HepG2 (cell line): ENCODE measurements around the gene CRIP1. TPM values are rescaled to one million over a fixed set of nuclear protein-coding genes. Genes with fewer than 3 reads are reported as not detected.

ENCODE experiments used
- ARID2 ChIP-seq: sonication (generic); formaldehyde crosslinking; IDR thresholded peaks from 2 replicates; pipeline ENCODE4 v1.8.1; 2022; ENCODE audit warnings: mild to moderate bottlenecking, missing genetic modification reagents, borderline replicate concordance
- ELF4 ChIP-seq: sonication (generic); formaldehyde crosslinking; IDR thresholded peaks from 2 replicates; pipeline ENCODE4 v1.5.0; 2020; ENCODE audit warnings: missing genetic modification reagents, mild to moderate bottlenecking, moderate library complexity, borderline replicate concordance
- HDAC2 ChIP-seq: sonication (generic); formaldehyde crosslinking; IDR thresholded peaks from 2 replicates; pipeline ENCODE4 v1.4.0; 2020; ENCODE audit warnings: missing genetic modification reagents
- HNRNPH1 ChIP-seq: fragments of 200-400 bp; formaldehyde crosslinking; optimal IDR thresholded peaks from 2 replicates; pipeline ENCODE3; 2017; ENCODE audit warnings: mild to moderate bottlenecking, low read depth, low read length
- HOXA3 ChIP-seq: sonication (generic); formaldehyde crosslinking; IDR thresholded peaks from 2 replicates; pipeline ENCODE4 v1.5.0; 2020; ENCODE audit warnings: missing genetic modification reagents
- HOXA9 ChIP-seq: sonication (generic); formaldehyde crosslinking; IDR thresholded peaks from 2 replicates; pipeline ENCODE4 v1.8.1; 2022; ENCODE audit warnings: missing genetic modification reagents, mild to moderate bottlenecking, moderate library complexity, borderline replicate concordance
- MTA1 ChIP-seq: sonication (generic); formaldehyde crosslinking; IDR thresholded peaks from 2 replicates; pipeline ENCODE4 v1.4.0; 2020; ENCODE audit warnings: missing genetic modification reagents, mild to moderate bottlenecking, borderline replicate concordance
- MTA3 ChIP-seq: sonication (generic); formaldehyde crosslinking; IDR thresholded peaks from 2 replicates; pipeline ENCODE4 v1.4.0; 2020; ENCODE audit warnings: missing genetic modification reagents
- RBFOX2 ChIP-seq: fragments of 200-400 bp; formaldehyde crosslinking; IDR thresholded peaks from 2 replicates; pipeline ENCODE4 v1.6.1; 2017; ENCODE audit warnings: low read depth, mild to moderate bottlenecking, low read length
- RXRA ChIP-seq: sonication (generic); formaldehyde crosslinking; IDR thresholded peaks from 2 replicates; pipeline ENCODE4 v1.5.1; 2020; ENCODE audit warnings: missing genetic modification reagents
- THAP11 ChIP-seq: IDR thresholded peaks from 2 replicates; pipeline ENCODE4 v1.6.1; 2016; ENCODE audit warnings: missing biosample characterization, missing genetic modification reagents
- ZFP90 ChIP-seq: sonication (generic); formaldehyde crosslinking; IDR thresholded peaks from 2 replicates; pipeline ENCODE4 v1.8.0; 2022; ENCODE audit warnings: missing genetic modification reagents, mild to moderate bottlenecking, inconsistent platforms, borderline replicate concordance
- ZZZ3 ChIP-seq: sonication (generic); formaldehyde crosslinking; IDR thresholded peaks from 2 replicates; pipeline ENCODE4 v1.4.0; 2020; ENCODE audit warnings: missing genetic modification reagents, mild to moderate bottlenecking, borderline replicate concordance
- polyA plus RNA-seq, 8 experiments: library from polyadenylated mRNA; depleted of rRNA in 3 of 8; stranded (reverse) in 7 of 8; unstranded in 1 of 8; fragments of >200 nt; fragmentation: Illumina TruSeq in 4 of 8; extraction: Trizol in 4 of 8; gene quantifications; 2 replicates each; pipeline versions ENCODE4 v1.2.1 to v1.2.3, GENCODE V29; 2011 to 2016; ENCODE audit warnings: low read depth in 4 of 8, missing spikeins in 1 of 8, mixed read lengths in 1 of 8; ENCODE audit not compliant: insufficient read depth in 1 of 8
- total RNA-seq, 5 experiments: library from RNA; depleted of rRNA; stranded (reverse); fragments of >200 nt; fragmentation: Illumina TruSeq; extraction: Trizol; gene quantifications; 2 replicates each; pipeline ENCODE4 v1.2.3, GENCODE V29; 2016; ENCODE audit warnings: low read depth in 1 of 5
- TF ChIP-seq, protein P1 (sequence below): sonication (generic); formaldehyde crosslinking; IDR thresholded peaks from 2 replicates; pipeline ENCODE4 v1.5.0; 2020; ENCODE audit warnings: mild to moderate bottlenecking, missing genetic modification reagents, borderline replicate concordance
- TF ChIP-seq, protein P2 (sequence below): IDR thresholded peaks from 2 replicates; pipeline ENCODE4 v1.6.1; 2016; ENCODE audit warnings: low read depth, borderline replicate concordance
- TF ChIP-seq, protein P3 (sequence below): sonication (generic); formaldehyde crosslinking; IDR thresholded peaks from 2 replicates; pipeline ENCODE4 v1.5.0; 2020; ENCODE audit warnings: missing genetic modification reagents
- TF ChIP-seq, protein P4 (sequence below): sonication (generic); formaldehyde crosslinking; IDR thresholded peaks from 2 replicates; pipeline ENCODE4 v1.8.1; 2023; ENCODE audit warnings: missing genetic modification reagents, inconsistent platforms, borderline replicate concordance
- TF ChIP-seq, protein P5 (sequence below): IDR thresholded peaks from 2 replicates; pipeline ENCODE4 v1.6.1; 2016; ENCODE audit warnings: missing biosample characterization, missing genetic modification reagents, low read depth
- TF ChIP-seq, protein P6 (sequence below): sonication (generic); formaldehyde crosslinking; IDR thresholded peaks from 2 replicates; pipeline ENCODE4 v1.4.0; 2020; ENCODE audit warnings: mild to moderate bottlenecking, missing genetic modification reagents

CRIP1 gene
- total and polyA plus RNA-seq, 2 of the 13 experiments (the other 11 are each of a cell fraction or from before 2014, with no cell fraction given) = 53.9 to 59.5 TPM

DNA sequence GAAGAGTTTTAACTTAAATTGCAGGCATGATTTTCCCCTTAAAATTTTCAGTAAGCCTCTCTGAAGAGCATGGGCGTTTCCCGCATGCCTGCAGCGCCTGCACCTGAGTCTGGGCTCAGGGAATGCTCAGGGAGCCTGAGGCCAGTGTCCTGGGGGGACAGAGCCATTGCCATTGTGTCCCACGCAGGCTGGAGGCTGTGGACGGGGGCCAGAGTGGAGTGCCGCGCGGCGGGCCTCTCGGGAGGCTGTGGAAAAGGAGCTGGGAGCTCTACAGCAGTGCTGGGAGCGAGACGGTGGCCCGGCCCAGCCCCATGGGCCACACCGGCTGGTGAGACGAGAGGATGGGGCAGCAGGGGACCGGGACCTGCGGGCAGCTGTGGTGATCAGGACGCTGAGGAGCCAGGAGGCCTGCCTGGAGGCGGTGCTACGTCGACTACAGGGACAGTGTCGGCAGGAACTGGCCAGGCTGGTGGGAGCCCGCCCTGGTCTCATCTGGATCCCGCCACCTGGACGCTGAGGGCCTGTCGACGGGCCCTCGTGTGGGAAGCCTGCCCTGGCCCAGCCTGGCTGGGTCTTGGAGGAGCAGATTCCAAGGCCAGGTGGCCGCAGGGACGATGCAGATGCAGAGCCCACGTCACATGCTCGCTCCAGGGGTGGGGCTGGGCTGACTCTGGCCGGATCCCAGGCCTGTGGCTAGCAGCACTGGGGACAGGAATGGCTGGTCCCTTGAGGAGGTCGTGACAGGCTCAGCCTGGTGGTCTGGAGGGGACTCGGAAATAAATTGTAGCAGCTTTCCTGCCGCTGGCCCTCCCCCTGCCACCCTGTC is 12.0 kb downstream of the CRIP1 start (continued):
- no peak for TF ChIP-seq HOXA3 (CRISPR knock-in tag)
- TF ChIP-seq, protein P1, sequence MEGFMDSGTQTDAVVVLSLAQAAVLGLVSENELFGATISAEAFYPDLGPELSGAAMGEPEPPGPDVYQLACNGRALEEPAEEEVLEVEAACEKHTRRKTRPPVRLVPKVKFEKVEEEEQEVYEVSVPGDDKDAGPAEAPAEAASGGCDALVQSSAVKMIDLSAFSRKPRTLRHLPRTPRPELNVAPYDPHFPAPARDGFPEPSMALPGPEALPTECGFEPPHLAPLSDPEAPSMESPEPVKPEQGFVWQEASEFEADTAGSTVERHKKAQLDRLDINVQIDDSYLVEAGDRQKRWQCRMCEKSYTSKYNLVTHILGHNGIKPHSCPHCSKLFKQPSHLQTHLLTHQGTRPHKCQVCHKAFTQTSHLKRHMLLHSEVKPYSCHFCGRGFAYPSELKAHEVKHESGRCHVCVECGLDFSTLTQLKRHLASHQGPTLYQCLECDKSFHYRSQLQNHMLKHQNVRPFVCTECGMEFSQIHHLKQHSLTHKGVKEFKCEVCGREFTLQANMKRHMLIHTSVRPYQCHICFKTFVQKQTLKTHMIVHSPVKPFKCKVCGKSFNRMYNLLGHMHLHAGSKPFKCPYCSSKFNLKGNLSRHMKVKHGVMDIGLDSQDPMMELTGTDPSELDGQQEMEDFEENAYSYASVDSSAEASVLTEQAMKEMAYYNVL (CRISPR knock-in tag) = no peak
- TF ChIP-seq, protein P2, sequence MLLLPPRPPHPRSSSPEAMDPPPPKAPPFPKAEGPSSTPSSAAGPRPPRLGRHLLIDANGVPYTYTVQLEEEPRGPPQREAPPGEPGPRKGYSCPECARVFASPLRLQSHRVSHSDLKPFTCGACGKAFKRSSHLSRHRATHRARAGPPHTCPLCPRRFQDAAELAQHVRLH (CRISPR knock-in tag) = no peak
- TF ChIP-seq RBFOX2 = peak; percentile 66
- no peak for TF ChIP-seq MTA1
- TF ChIP-seq ARID2 = no peak
- TF ChIP-seq MTA3 (CRISPR knock-in tag) = no peak
- TF ChIP-seq, protein P3, sequence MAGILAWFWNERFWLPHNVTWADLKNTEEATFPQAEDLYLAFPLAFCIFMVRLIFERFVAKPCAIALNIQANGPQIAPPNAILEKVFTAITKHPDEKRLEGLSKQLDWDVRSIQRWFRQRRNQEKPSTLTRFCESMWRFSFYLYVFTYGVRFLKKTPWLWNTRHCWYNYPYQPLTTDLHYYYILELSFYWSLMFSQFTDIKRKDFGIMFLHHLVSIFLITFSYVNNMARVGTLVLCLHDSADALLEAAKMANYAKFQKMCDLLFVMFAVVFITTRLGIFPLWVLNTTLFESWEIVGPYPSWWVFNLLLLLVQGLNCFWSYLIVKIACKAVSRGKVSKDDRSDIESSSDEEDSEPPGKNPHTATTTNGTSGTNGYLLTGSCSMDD (CRISPR knock-in tag) = no peak
- TF ChIP-seq ELF4 (CRISPR knock-in tag) = no peak
- TF ChIP-seq, protein P4, sequence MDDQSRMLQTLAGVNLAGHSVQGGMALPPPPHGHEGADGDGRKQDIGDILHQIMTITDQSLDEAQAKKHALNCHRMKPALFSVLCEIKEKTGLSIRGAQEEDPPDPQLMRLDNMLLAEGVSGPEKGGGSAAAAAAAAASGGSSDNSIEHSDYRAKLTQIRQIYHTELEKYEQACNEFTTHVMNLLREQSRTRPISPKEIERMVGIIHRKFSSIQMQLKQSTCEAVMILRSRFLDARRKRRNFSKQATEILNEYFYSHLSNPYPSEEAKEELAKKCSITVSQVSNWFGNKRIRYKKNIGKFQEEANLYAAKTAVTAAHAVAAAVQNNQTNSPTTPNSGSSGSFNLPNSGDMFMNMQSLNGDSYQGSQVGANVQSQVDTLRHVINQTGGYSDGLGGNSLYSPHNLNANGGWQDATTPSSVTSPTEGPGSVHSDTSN (CRISPR knock-in tag) = no peak
- no peak for TF ChIP-seq HNRNPH1
- no peak for TF ChIP-seq RXRA
- TF ChIP-seq, protein P5, sequence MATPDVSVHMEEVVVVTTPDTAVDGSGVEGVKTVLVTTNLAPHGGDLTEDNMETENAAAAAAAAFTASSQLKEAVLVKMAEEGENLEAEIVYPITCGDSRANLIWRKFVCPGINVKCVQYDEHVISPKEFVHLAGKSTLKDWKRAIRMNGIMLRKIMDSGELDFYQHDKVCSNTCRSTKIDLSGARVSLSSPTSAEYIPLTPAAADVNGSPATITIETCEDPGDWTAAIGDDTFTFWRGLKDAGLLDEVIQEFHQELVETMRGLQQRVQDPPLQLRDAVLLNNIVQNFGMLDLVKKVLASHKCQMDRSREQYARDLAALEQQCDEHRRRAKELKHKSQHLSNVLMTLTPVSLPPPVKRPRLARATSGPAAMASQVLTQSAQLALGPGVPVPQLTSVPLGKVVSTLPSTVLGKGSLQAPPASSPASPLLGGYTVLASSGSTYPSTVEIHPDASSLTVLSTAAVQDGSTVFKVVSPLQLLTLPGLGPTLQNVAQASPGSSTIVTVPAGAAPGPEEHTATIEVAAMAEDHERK (CRISPR knock-in tag) = no peak
- TF ChIP-seq HOXA9 (CRISPR knock-in tag) = no peak
- TF ChIP-seq, protein P6, sequence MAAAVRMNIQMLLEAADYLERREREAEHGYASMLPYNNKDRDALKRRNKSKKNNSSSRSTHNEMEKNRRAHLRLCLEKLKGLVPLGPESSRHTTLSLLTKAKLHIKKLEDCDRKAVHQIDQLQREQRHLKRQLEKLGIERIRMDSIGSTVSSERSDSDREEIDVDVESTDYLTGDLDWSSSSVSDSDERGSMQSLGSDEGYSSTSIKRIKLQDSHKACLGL (CRISPR knock-in tag) = 0 out of 2 replicates have a peak, but pooled peaks have one; percentile 21
- no peak for TF ChIP-seq ZFP90 (CRISPR knock-in tag)
- no peak for TF ChIP-seq THAP11 (CRISPR knock-in tag)
- no peak for TF ChIP-seq HDAC2 (CRISPR knock-in tag)
- no peak for TF ChIP-seq ZZZ3 (CRISPR knock-in tag)
